Left cardiac atrium (tissue), 4 donors: ENCODE results near the gene WDR37. TPM values are rescaled to one million over a fixed set of nuclear protein-coding genes. Genes with fewer than 3 reads are reported as not detected.
A peak's percentile ranks its signal among the peaks of the same experiment; 100 is the strongest.
"Not testable (repeated sequence)": the region's sequence is repeated elsewhere in the genome, so short reads cannot be mapped to it uniquely, and the experiment has no call there.

Source experiments
- ATAC-seq, 2 donors: fragments of 200-7000 bp; cut with Tn5 transposase; one replicate each; pipeline ENCODE4 v1.9.1; 2020; ENCODE audit warnings: mild to moderate bottlenecking in 2 of 2, moderate library complexity in 2 of 2
- DNase-seq: peaks from one replicate; pipeline ENCODE4 v3.0.0-alpha.2; 2020
- intact Hi-C, 2 donors: fragments of 100-400 bp; cut with DNase I; formaldehyde crosslinking; loops; one replicate each; pipeline versions ENCODE4 v1.14.1 to v1.15.1; 2022 to 2023
- total RNA-seq, 2 donors: library from RNA; stranded (reverse); fragmentation: NEBNext Ultra II Directional; extraction: Animal tissue kit (Norgen Biotek cat#: 25700); gene quantifications; one replicate each; pipeline ENCODE4 v1.2.1, GENCODE V29; 2021
- donor health status: DM: no; HTN: yes; CAD: no.
- donor health status: DM: no; HTN: yes; CAD: no; lungs with severe emphysema.
- donor health status: DM: yes; HTN: yes; CAD: no.
- donor health status: Dilated cardiomyopathy.

The WDR37 gene
- total RNA-seq, 2 donors from 2014 or later, result 23.2 to 33.9 TPM

GRCh38 chr10:1118318-1118717 is 62.1 kb downstream of the WDR37 start:
- intact Hi-C loops, ATAC-seq, DNase-seq: not testable (repeated sequence)

GRCh38 chr10:1119027-1119426 is 62.8 kb downstream of the WDR37 start:
- intact Hi-C loops, result no loop called here
- DNase-seq (no peak), ATAC-seq (no peak)

- no peak for ATAC-seq
- intact Hi-C loops, result no loop called here
Observed at GRCh38 chr10:1119501-1119900, 63.3 kb downstream of the WDR37 start.

GRCh38 chr10:1120306-1120705 is 64.1 kb downstream of the WDR37 start:
- intact Hi-C loops, result no loop called here
- no peak for ATAC-seq
- no peak for DNase-seq

More at GRCh38 chr10:1119501-1119900, 63.3 kb downstream of the WDR37 start:
- DNase-seq, result no peak

- DNase-seq (no peak), ATAC-seq (no peak)
- intact Hi-C loops, result no loop called here
Observed at GRCh38 chr10:1120801-1121211, 64.6 kb downstream of the WDR37 start.

GRCh38 chr10:1121271-1121970 is 65.2 kb downstream of the WDR37 start:
- intact Hi-C loops, result no loop called here
- ATAC-seq (no peak), DNase-seq (no peak)

- intact Hi-C loops, result no loop called here
- DNase-seq, result no peak
- ATAC-seq, result no peak
Observed at GRCh38 chr10:1122349-1122748, 66.2 kb downstream of the WDR37 start.

GRCh38 chr10:1123198-1123597 is 67.0 kb downstream of the WDR37 start:
- DNase-seq (no peak), ATAC-seq (no peak)
- intact Hi-C loops, result no loop called here

- intact Hi-C loops, result no loop called here
- ATAC-seq (no peak), DNase-seq (no peak)
Observed at GRCh38 chr10:1123972-1124371, 67.8 kb downstream of the WDR37 start.

GRCh38 chr10:1124796-1125195 is 68.6 kb downstream of the WDR37 start:
- intact Hi-C loops, result no loop called here
- DNase-seq (no peak), ATAC-seq (no peak)

- DNase-seq (no peak), ATAC-seq (no peak)
- intact Hi-C loops, result no loop called here
Observed at GRCh38 chr10:1126461-1126860, 70.3 kb downstream of the WDR37 start.

- intact Hi-C loops, result no loop called here
- peak in 1 of 2 donors; percentile 10 for ATAC-seq
- no peak for DNase-seq
Observed at GRCh38 chr10:1127629-1128028, 71.4 kb downstream of the WDR37 start.

- DNase-seq (no peak), ATAC-seq (no peak)
- intact Hi-C loops, result no loop called here
Observed at GRCh38 chr10:1128115-1128514, 71.9 kb downstream of the WDR37 start.

- intact Hi-C loops, result no loop called here
- ATAC-seq (peak in 1 of 2 donors; percentile 11), DNase-seq (no peak)
Observed at GRCh38 chr10:1128649-1129048, 72.5 kb downstream of the WDR37 start.

GRCh38 chr10:1130226-1130625 is 74.0 kb downstream of the WDR37 start:
- DNase-seq (no peak), ATAC-seq (no peak)
- intact Hi-C loops, result no loop called here

GRCh38 chr10:1130995-1131790 is 75.0 kb downstream of the WDR37 start:
- intact Hi-C loops, result no loop called here
- DNase-seq (no peak), ATAC-seq (no peak)

GRCh38 chr10:1132584-1132983 is 76.4 kb downstream of the WDR37 start:
- ATAC-seq (peak in 1 of 2 donors; percentile 10), DNase-seq (no peak)
- intact Hi-C loops, result no loop called here

GRCh38 chr10:1133495-1134045 is 77.4 kb downstream of the WDR37 start:
- ATAC-seq (no peak), DNase-seq (no peak)
- intact Hi-C loops, result no loop called here

- intact Hi-C loops, result no loop called here
- no peak for DNase-seq
- peak in 1 of 2 donors; percentile 26 for ATAC-seq
Observed at GRCh38 chr10:1134156-1134555, 78.0 kb downstream of the WDR37 start.

GRCh38 chr10:1136268-1136667 is 80.1 kb downstream of the WDR37 start:
- intact Hi-C loops, result no loop called here
- ATAC-seq (no peak), DNase-seq (no peak)
